Astrocyte of the cerebellum (primary cell): Measurements from ENCODE around the gene ARL6IP1.

ENCODE experiments used
- DNase-seq: peaks from one replicate; pipeline ENCODE4 v3.0.0-alpha.2; 2011; ENCODE audit warnings: low read depth
- H3K4me3 ChIP-seq: 2 replicates; pipeline ENCODE4 v1.5.1; 2011; ENCODE audit warnings: mild to moderate bottlenecking, low read depth, low read length, moderate library complexity
- CTCF ChIP-seq: IDR thresholded peaks from 2 replicates; pipeline ENCODE4 v1.5.1; 2012; ENCODE audit warnings: low read length, low read depth, moderate library complexity, mild to moderate bottlenecking; ENCODE audit errors: missing control alignments
- in situ Hi-C: cut with HindIII; loops from 2 replicates; pipeline ENCODE4 v1.10.0; 2017; ENCODE audit warnings: low sequenced_read_pairs

Gene ARL6IP1

GRCh38 chr16:18802767-18803343 lies 1.5 kb upstream of the ARL6IP1 start:
- in situ Hi-C loops: no loop called here
- DNase-seq: no peak
- TF ChIP-seq CTCF: no peak
- H3K4me3 ChIP-seq: no peak overlapping the region

- in situ Hi-C loops: no loop called here
- no peak for DNase-seq
- no peak for TF ChIP-seq CTCF
- peak overlapping the region; percentile 88 for H3K4me3 ChIP-seq
Measured at GRCh38 chr16:18800775-18801144, 589 bp downstream of the ARL6IP1 start.

- DNase-seq: no peak
- peak overlapping the region; percentile 88 for H3K4me3 ChIP-seq
- TF ChIP-seq CTCF: no peak
- in situ Hi-C loops: no loop called here
Measured at GRCh38 chr16:18800293-18800692, 1.1 kb downstream of the ARL6IP1 start.

- in situ Hi-C loops: no loop called here
- H3K4me3 ChIP-seq: peak overlapping the region; percentile 88
- DNase-seq: no peak
- TF ChIP-seq CTCF: no peak
Measured at GRCh38 chr16:18799500-18799899, 1.8 kb downstream of the ARL6IP1 start.

GRCh38 chr16:18797746-18798145 lies 3.6 kb downstream of the ARL6IP1 start:
- no peak for DNase-seq
- in situ Hi-C loops: no loop called here
- H3K4me3 ChIP-seq: no peak overlapping the region
- TF ChIP-seq CTCF: no peak

- DNase-seq: no peak
- no peak overlapping the region for H3K4me3 ChIP-seq
- in situ Hi-C loops: no loop called here
- TF ChIP-seq CTCF: no peak
Measured at GRCh38 chr16:18796377-18796776, 5.0 kb downstream of the ARL6IP1 start.
